ENCODE data around the gene TMEM120A.

TMEM120A gene

GRCh38 chr7:75994388-75995051 is at the start of gene TMEM120A:
Gene TMEM120A, minus strand, starts transcription at chr7:75994595. Its CDS starts 25 bp downstream, at chr7:75994570.
- peak; percentile 95 for ATAC-seq
- TF ChIP-seq ZNF70 (CRISPR knock-in tag; IDR thresholded peaks at IDR 0.05) (no peak), ZFP3 (CRISPR knock-in tag; IDR thresholded peaks at IDR 0.05) (peak; percentile 45; the same call in 1 of the 2 replicates), POU6F1 (CRISPR knock-in tag; IDR thresholded peaks at IDR 0.05; ENCODE audit: borderline replicate concordance, low read depth) (0 out of 2 replicates have a peak, but pooled peaks have one; percentile 8), BACH2 (CRISPR knock-in tag; IDR thresholded peaks at IDR 0.05; ENCODE audit: borderline replicate concordance) (no peak), RARB (CRISPR knock-in tag; IDR thresholded peaks at IDR 0.05) (0 out of 2 replicates have a peak, but pooled peaks have one; percentile 50), ZC3H10 (CRISPR knock-in tag; IDR thresholded peaks at IDR 0.05) (no peak), ZNF8 (CRISPR knock-in tag; IDR thresholded peaks at IDR 0.05) (no peak), OSR1 (CRISPR knock-in tag; IDR thresholded peaks at IDR 0.05) (no peak), CSDC2 (CRISPR knock-in tag; IDR thresholded peaks at IDR 0.05) (no peak), PPARA (CRISPR knock-in tag; IDR thresholded peaks at IDR 0.05; ENCODE audit: borderline replicate concordance) (no peak), ESRRG (CRISPR knock-in tag; IDR thresholded peaks at IDR 0.05) (0 out of 2 replicates have a peak, but pooled peaks have one; percentile 59), CREB5 (CRISPR knock-in tag; IDR thresholded peaks at IDR 0.05; ENCODE audit: low read depth) (0 out of 2 replicates have a peak, but pooled peaks have one; percentile 35), GLIS3 (CRISPR knock-in tag; IDR thresholded peaks at IDR 0.05) (0 out of 2 replicates have a peak, but pooled peaks have one; percentile 65), TCF4 (CRISPR knock-in tag; IDR thresholded peaks at IDR 0.05; ENCODE audit: borderline replicate concordance) (no peak), ZNF565 (CRISPR knock-in tag; conservative IDR thresholded peaks at IDR 0.05; ENCODE audit: low read depth) (no peak), PATZ1 (CRISPR knock-in tag; IDR thresholded peaks at IDR 0.05; ENCODE audit: borderline replicate concordance) (peak; percentile 31; the same call in 1 of the 2 replicates), ISL1 (CRISPR knock-in tag; IDR thresholded peaks at IDR 0.05) (no peak)

GRCh38 chr7:76040126-76040525 is 45.7 kb upstream of the TMEM120A start:
- ATAC-seq: no peak
- no peak for TF ChIP-seq BACH2 (CRISPR knock-in tag; IDR thresholded peaks at IDR 0.05; ENCODE audit: borderline replicate concordance)
- TF ChIP-seq CREB5 (CRISPR knock-in tag; IDR thresholded peaks at IDR 0.05; ENCODE audit: low read depth): no peak
- no peak for TF ChIP-seq PPARA (CRISPR knock-in tag; IDR thresholded peaks at IDR 0.05; ENCODE audit: borderline replicate concordance)
- no peak for TF ChIP-seq ARNTL (CRISPR knock-in tag; IDR thresholded peaks at IDR 0.05; ENCODE audit: borderline replicate concordance, low read depth)
- TF ChIP-seq SNAI2 (CRISPR knock-in tag; IDR thresholded peaks at IDR 0.05): no peak
- no peak for TF ChIP-seq ZFP30 (CRISPR knock-in tag; IDR thresholded peaks at IDR 0.05)
- no peak for TF ChIP-seq GLIS3 (CRISPR knock-in tag; IDR thresholded peaks at IDR 0.05)
- no peak for TF ChIP-seq OSR1 (CRISPR knock-in tag; IDR thresholded peaks at IDR 0.05)
- TF ChIP-seq POU6F1 (CRISPR knock-in tag; IDR thresholded peaks at IDR 0.05; ENCODE audit: borderline replicate concordance, low read depth): no peak
- no peak for TF ChIP-seq ZNF565 (CRISPR knock-in tag; conservative IDR thresholded peaks at IDR 0.05; ENCODE audit: low read depth)

- TF ChIP-seq SNAI2 (CRISPR knock-in tag; IDR thresholded peaks at IDR 0.05) (no peak), ZFP30 (CRISPR knock-in tag; IDR thresholded peaks at IDR 0.05) (no peak), PPARA (CRISPR knock-in tag; IDR thresholded peaks at IDR 0.05; ENCODE audit: borderline replicate concordance) (no peak), GLIS3 (CRISPR knock-in tag; IDR thresholded peaks at IDR 0.05) (no peak), ZFP3 (CRISPR knock-in tag; IDR thresholded peaks at IDR 0.05) (peak; percentile 70), ZNF8 (CRISPR knock-in tag; IDR thresholded peaks at IDR 0.05) (no peak), TCF4 (CRISPR knock-in tag; IDR thresholded peaks at IDR 0.05; ENCODE audit: borderline replicate concordance) (no peak)
- ATAC-seq: peak; percentile 53; the same call in 2 of the 3 replicates
Measured at GRCh38 chr7:76037310-76037709, 42.9 kb upstream of the TMEM120A start.

All from SK-N-SH treated with all-trans-retinoic acid at 6 μM for 48 hours (cell line).